ENCODE measurements around the gene CARNS1.

Gene CARNS1

DNA sequence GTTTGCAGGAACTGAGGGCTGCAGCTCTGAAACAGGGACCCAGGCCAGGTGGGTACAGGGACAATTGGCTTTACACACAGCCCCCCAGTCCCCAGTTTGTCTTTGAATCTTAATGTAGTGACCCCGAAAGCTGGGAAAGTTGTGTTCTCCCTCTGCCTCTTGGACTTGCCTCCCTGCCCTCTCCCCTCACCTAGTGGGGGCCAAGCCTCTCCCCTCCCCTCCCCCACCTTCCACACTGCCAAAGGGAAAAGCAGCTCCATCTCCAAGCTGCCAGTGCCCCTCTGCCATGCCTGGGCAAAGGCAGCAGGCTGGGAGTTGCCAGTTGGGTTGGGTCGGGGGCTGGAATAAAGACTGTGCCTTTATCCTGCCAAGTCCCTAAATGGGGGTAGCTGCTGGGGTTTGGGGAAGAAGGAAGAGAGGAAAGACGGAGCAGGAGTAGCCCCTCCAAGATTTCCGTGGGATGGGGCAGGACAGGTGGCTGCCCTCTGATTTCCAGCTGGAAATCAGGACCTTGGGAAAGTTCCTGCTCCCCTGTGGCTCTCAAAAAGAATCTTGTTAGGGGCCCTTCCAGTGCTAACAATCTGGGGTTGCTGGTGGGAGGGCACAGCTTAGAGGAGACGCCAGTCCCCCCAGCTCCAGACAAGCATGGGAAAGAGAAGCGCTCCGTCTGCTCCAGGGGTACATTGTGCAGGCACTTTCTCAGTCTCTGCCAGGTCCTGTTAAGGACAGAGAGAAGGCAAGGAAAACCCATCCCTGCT is 39.2 kb upstream of the CARNS1 start:
- FAIRE-seq (no peak), DNase-seq (ENCODE audit: low spot score) (no peak)

- no peak for DNase-seq (ENCODE audit: low spot score)
- FAIRE-seq = no peak
Observed at GRCh38 chr11:67376873-67377808, 38.3 kb upstream of the CARNS1 start.

DNA sequence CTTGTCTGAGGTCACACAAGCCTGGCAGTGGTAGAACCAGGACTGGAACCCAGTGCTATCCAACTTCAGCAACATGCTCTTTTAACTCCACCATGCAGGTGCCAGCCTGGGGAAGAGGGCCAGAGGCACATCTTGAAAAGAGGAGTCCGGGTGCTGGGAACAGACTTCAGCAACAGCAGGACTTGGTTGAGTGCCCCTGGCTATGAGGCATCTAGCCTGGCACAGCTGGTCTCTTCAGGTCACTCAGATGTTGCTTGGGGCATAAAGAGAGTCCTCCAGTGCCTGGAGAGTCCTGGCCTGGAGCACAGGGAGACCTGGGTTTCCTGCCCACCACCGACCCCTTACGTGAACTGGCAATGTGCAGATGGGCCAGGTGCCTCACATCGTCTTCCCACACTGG is 36.9 kb upstream of the CARNS1 start:
- DNase-seq (ENCODE audit: low spot score) = no peak
- no peak for FAIRE-seq

GRCh38 chr11:67379061-67380058 is 36.1 kb upstream of the CARNS1 start:
- FAIRE-seq = no peak

GRCh38 chr11:67381244-67381972 is 34.1 kb upstream of the CARNS1 start:
- DNase-seq (ENCODE audit: low spot score) (no peak), FAIRE-seq (no peak)

More at GRCh38 chr11:67379061-67380058, 36.1 kb upstream of the CARNS1 start:
- DNase-seq (ENCODE audit: low spot score) = no peak

DNA sequence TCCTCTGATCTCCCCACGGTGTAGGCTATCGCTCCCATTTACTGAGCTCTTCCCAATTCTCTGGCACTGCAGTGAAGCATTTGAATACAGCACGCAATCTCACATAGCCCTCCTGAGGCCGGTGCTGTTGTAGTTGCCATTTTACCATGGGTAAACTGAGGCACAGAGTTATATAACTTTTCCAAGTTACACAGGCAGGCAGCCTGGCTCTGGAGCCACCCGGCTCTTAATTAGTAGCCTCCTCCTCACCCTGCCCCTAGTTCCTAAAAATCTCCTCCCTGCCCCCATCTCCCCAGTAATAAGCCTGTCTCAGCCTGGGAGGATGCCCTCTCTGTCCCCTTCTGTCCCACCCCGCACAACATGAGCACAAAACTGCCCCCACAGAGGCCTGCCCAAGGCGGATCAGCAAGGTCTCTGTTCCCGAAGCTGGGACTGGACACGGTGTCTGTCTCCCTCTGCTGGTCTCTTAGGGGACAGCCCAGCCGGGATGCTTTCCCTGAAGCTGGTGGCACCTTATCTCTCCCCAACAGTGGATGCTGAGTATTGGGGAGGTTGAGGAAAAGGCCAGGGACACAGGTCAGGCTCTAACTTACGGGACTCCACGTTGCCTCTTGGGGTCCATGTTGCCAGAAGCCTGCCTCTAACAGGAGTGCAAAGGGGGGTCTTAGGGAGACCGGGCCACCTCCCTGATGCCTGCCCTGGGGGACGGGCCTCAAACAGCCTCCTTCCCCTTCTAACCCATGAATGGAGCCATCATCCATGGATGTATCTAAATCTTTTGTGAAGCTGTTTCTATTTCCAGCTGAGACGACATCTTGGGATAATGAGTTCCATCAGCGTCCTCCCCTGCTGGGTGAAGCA is 33.0 kb upstream of the CARNS1 start:
- FAIRE-seq = no peak
- DNase-seq (ENCODE audit: low spot score) = peak; percentile 77

DNA sequence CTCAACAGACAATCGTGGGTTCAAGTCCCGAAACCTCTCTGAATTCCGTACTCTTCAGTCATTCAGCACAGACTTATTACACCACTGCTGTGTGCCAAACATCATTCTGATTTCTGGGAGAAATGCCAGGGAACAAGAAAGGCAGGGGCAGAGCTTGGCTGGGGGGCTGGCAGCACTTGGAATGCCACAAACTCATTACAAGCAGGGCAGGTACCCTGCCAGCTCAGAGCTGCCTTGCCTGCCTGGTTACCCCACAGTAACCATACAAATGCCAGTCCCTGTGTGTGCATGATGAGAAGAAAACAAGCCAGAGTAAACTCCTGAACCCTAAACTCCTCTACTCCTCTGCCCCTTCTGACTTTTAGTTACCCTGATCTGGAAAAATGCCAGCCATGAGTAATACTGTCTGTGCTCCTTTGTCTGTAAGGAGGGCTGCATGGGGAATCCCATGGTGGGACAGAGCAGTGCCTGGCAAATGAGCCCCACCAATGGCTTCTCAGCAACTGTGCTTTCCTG is 30.6 kb upstream of the CARNS1 start:
- DNase-seq (ENCODE audit: low spot score) (peak; percentile 54), FAIRE-seq (no peak)

DNA sequence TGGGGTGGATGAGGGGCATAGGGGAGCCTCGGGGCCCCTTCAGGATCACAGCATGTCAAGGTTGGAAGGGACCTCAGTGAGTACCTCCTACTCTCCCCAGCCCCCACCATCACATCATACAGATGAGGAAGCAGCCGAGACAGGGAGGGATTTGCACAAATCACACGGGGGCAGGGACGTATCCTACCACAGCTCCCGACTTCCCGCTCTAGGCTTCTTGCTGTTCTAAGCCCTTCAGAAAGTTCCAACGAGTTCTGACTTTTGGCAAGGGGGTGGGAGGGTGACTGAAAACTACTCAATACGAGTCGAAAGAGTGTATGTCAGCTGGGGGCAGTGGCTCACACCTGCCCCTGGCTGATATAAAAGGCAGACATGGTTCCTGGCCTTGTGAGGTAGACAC is 28.4 kb upstream of the CARNS1 start:
- no peak for DNase-seq (ENCODE audit: low spot score)
- no peak for FAIRE-seq

- FAIRE-seq = no peak
Observed at GRCh38 chr11:67387518-67387917, 28.0 kb upstream of the CARNS1 start.

GRCh38 chr11:67389477-67389876 is 26.0 kb upstream of the CARNS1 start:
- DNase-seq (ENCODE audit: low spot score) (peak; percentile 57), FAIRE-seq (no peak)

More at GRCh38 chr11:67387518-67387917, 28.0 kb upstream of the CARNS1 start:
- no peak for DNase-seq (ENCODE audit: low spot score)

- FAIRE-seq = no peak
- no peak for DNase-seq (ENCODE audit: low spot score)
Observed at GRCh38 chr11:67390947-67391303, 24.6 kb upstream of the CARNS1 start.

DNA sequence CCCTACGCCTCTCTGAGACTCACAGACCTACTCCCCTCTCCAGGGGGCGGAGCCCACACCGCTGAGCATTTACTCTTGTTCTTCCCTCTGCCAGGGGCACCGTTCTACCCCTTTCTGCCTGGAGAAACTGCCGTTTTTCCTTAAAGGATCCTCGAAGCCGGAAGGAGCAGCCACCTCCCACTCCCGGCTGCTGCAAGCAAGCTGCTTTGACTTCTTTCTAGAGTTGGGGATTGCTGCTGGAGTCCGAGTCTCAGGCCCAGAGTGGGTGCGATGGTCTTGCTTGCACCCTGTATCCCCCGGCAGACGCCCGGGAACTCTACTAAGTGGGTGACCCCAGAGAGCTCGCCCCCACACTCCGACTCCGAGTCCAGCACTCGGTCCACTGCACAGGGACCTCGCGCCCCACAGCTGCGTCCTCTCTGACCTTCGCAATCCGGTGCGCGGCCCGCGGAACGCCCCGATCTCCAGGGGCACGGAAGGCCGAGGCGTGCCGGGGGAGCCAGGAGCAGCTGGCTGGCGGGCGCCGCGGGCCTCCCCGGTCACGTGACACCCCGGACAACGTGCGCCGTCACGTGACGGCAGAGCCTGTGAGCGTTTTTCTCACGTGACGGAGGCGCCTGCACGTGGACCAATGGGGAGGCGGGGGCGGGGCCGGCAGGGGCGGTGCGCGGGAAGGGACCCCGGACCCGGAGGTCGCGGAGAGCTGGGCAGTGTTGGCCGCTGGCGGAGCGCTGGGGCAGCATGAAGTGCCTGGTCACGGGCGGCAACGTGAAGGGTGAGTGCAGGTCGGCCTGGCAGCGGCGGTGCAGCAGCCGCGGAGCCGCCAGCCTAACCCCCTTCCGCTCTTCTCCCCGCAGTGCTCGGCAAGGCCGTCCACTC is 23.9 kb upstream of the CARNS1 start, which contains the start of gene RAD9A:
TSS of gene RAD9A (plus strand) at position 683 of the 879 bp plus-strand sequence. CDS start at position 742, 59 bp downstream.
- peak; percentile 74 for FAIRE-seq
- peak; percentile 97 for DNase-seq (ENCODE audit: low spot score)

DNA sequence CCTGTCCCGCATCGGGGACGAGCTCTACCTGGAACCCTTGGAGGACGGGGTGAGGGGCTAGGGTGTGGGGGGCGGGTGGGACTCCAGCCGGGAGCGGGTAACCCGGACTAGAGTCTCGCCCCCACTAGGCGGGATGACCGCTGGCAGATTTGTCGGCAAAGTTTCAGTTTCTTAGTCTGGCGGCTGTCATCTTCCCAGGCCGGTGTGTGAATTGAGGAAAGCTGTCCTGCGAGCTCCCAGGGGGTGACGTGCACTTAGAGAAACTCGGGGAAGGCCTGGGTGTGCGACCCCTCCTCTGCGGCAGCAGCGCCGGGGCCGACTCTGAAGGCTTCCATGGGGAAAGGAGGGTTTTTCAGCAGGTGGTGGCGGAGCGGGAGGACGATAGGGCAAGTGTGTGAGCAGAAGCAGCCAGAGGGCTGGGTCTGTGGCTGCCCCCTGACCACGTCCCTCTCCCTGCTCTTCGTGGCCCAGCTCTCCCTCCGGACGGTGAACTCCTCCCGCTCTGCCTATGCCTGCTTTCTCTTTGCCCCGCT is 23.2 kb upstream of the CARNS1 start:
- FAIRE-seq = no peak

GRCh38 chr11:67393437-67393836 is 22.0 kb upstream of the CARNS1 start:
- no peak for FAIRE-seq
- DNase-seq (ENCODE audit: low spot score) = no peak

More for the DNA sequence above, 23.2 kb upstream of the CARNS1 start:
- DNase-seq (ENCODE audit: low spot score) = peak; percentile 49

GRCh38 chr11:67393990-67394389 is 21.5 kb upstream of the CARNS1 start:
- FAIRE-seq = no peak
- DNase-seq (ENCODE audit: low spot score) = no peak

- DNase-seq (ENCODE audit: low spot score) = no peak
- FAIRE-seq = no peak
Observed at GRCh38 chr11:67395555-67396258, 19.8 kb upstream of the CARNS1 start.

- no peak for FAIRE-seq
- DNase-seq (ENCODE audit: low spot score) = no peak
Observed at GRCh38 chr11:67396259-67396581, 19.3 kb upstream of the CARNS1 start.
